HG02678 (cell line): Measurements from ENCODE around the gene PRELID2.
"Not testable (repeated sequence)": the region's sequence is repeated elsewhere in the genome, so short reads cannot be mapped to it uniquely, and the experiment has no call there.

ENCODE experiments used
- ATAC-seq: cut with Tn5 transposase; IDR thresholded peaks from one replicate; pipeline ENCODE4 v1.9.1; 2021; ENCODE audit warnings: mild to moderate bottlenecking, moderate library complexity; ENCODE audit not compliant: unreplicated experiment

The PRELID2 gene

GRCh38 chr5:145752947-145753346 lies 82.2 kb downstream of the PRELID2 start:
- ATAC-seq, result no peak

GRCh38 chr5:145752534-145752933 lies 82.6 kb downstream of the PRELID2 start:
- ATAC-seq, result no peak

DNA sequence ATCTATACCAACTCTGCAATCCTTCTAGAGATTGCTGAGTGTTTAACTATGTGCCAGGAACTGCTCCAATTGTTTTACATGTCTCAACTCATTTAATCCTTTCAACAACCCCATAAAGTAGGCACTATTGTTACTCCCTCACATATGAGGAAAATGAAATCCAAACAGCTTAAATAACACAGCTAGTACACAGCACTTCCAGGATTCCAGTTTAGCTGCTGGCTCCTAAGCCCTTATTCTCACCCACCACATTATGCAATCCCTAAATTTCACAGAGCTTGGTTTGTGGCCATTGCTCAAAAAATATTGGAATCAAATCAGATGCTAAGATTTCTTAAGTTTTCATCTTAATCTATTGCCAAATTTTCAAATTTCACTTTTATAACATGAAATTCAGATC lies 84.9 kb downstream of the PRELID2 start:
- ATAC-seq, result no peak

DNA sequence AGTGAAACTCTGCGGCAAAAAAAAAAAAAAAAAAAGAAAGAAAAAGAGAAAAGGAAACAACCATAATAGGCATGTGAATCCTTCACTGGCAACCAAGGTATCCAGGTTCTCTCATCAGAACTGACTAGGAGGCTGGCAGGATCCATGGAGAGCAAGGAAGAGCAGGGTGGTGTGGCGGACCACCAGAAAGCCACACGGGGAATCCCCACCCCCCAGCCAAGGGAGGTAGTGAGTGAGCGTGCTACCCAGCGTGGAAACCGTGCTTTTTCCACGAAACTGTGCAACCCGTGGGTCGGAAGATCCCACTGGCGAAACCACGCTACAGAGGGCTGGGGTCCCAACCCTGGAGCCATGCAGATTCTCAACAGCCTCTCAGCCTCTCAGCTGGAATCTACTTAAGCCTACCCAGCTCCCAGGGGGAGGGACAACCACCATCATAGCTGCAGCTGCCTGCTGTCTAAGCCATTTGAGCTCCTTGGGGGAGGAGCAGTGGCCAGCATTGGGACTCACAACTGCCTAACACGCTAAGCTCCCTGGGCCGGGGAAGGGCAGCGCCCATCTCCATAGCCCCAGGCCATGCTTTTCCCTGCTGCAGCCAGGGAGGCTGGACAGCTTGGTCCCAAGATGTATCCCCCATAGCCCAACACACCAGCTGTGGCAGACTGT lies 91.6 kb downstream of the PRELID2 start:
- ATAC-seq, result no peak

DNA sequence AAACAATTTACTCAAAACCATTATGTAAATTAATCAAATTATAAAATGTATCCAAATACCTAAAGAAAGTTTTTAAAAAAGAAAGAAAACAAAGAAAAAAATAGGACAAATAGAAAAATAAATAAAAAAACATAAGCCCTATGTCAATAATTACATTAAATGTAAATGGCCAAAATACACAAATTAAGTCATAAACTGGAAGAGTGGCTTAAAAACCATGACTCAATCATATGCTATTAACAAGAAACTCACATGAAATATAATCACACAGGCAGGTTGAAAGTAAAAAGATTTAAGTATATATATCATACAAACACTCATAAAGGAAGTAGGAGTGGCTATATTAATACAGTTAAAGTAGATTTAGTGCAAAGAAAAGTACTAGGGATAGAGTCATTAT lies 95.3 kb downstream of the PRELID2 start:
- no peak for ATAC-seq

DNA sequence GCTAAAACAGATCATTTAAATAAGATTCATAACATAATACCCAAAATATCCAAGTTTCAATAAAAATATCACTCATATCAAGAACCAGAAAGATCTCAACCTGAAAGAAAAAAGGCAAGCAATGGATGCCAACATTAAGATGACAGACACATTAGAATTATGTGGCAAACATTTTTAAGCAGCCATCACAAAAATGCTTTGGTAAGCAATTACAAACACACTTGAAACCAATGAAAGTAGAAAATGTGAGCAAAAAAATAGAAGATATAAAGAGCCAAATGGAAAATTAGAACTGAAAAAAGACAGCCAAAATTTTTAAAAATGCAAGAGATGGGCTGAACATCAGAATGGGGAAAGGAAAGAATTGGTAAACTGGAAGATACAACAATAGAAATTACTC lies 96.9 kb downstream of the PRELID2 start:
- ATAC-seq, result no peak

- ATAC-seq, result no peak
Observed at GRCh38 chr5:145737578-145737977, 97.6 kb downstream of the PRELID2 start.

GRCh38 chr5:145729956-145730355 lies 105.2 kb downstream of the PRELID2 start:
- ATAC-seq, result not testable (repeated sequence)

GRCh38 chr5:145723516-145723915 lies 111.6 kb downstream of the PRELID2 start:
- ATAC-seq, result no peak

DNA sequence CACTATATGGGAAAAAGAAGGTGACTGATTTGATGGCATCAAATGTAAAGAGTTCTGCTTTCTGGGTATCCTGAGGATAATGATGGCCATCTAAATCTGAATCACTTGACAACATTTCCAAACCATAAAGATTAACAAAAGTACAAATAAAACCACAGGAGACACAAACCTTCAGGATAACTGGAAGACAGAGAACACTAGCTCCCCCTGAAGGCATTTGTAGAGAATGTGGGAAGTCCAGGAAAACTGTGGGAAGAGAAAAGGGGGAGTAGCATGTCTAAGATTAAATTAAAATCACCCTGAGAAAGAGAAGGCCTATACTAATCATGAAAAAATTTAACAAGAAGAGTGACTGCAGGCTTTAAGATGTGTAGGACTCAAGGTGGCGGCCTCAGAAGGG lies 116.2 kb downstream of the PRELID2 start:
- no peak for ATAC-seq

GRCh38 chr5:145715412-145715811 lies 119.7 kb downstream of the PRELID2 start:
- no peak for ATAC-seq

- ATAC-seq, result no peak
Observed at GRCh38 chr5:145712245-145712644, 122.9 kb downstream of the PRELID2 start.

- ATAC-seq, result no peak
Observed at GRCh38 chr5:145711417-145711816, 123.7 kb downstream of the PRELID2 start.
